Measurements from ENCODE around the gene TBC1D10A.

TBC1D10A gene

DNA sequence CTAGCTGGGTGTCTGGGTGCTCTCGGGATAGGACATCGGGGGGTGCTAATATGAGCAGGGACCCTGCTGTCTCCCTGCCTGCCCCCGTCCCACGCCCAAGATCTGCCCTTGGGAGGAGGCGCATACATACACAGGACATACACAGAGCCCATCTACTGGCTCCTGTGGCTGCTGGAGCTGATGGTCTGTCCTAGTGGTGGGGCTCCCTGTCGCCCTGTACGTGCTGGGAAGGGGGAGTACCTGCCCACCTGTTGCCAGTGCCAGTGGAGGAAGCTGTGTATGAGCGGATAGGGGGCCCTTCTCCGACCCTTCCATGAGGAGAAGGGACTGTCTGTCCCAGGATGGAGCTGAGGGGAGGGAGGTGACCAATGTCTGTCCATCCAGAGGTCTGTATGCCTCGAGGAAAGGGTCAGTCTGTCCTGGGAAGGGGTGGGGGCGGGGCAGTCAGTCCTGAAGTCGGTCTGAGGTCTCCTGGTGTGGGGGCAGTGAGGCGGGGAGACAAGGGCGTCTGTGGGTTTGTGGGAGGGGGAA, 952 bp downstream of the TBC1D10A start:
- Histone ChIP-seq H3K4me1 (ENCODE audit: insufficient read depth, low read length, poor library complexity, severe bottlenecking) (peaks cover 51% of the 10 kb centered on the region), H3K4me2 (ENCODE audit: low read depth, low read length, poor library complexity, severe bottlenecking) (peak overlapping the region; percentile 98), H3K79me2 (ENCODE audit: insufficient read depth, low read length) (peaks cover 55% of the 10 kb centered on the region), H3K9me3 (ENCODE audit: insufficient read depth, low read depth, low read length) (no peaks in the 10 kb centered on the region), H4K20me1 (ENCODE audit: insufficient read depth, low read length, poor library complexity, severe bottlenecking) (peaks cover 18% of the 10 kb centered on the region), H3K4me3 (ENCODE audit: low read length, poor library complexity, severe bottlenecking) (peak overlapping the region; percentile 96), H3K9me2 (replicated peaks; ENCODE audit: low read depth, low read length) (no peaks in the 10 kb centered on the region), H3K9ac (ENCODE audit: low read depth, low read length, poor library complexity, severe bottlenecking) (peak overlapping the region; percentile 83), H3K36me3 (ENCODE audit: insufficient read depth, low read length) (peaks cover 4% of the 10 kb centered on the region; the same call in 1 of the 2 replicates), H3F3A (ENCODE audit: low read depth) (no peaks in the 10 kb centered on the region), H2AFZ (ENCODE audit: low read length) (no peak overlapping the region), H3K27me3 (ENCODE audit: insufficient read depth, low read length, poor library complexity, severe bottlenecking) (no peaks in the 10 kb centered on the region)
- TF ChIP-seq CTCF (conservative IDR thresholded peaks at IDR 0.05; ENCODE audit: low read length) (no peak), EZH2phosphoT487 (IDR thresholded peaks at IDR 0.05; ENCODE audit: borderline replicate concordance) (no peak)

DNA sequence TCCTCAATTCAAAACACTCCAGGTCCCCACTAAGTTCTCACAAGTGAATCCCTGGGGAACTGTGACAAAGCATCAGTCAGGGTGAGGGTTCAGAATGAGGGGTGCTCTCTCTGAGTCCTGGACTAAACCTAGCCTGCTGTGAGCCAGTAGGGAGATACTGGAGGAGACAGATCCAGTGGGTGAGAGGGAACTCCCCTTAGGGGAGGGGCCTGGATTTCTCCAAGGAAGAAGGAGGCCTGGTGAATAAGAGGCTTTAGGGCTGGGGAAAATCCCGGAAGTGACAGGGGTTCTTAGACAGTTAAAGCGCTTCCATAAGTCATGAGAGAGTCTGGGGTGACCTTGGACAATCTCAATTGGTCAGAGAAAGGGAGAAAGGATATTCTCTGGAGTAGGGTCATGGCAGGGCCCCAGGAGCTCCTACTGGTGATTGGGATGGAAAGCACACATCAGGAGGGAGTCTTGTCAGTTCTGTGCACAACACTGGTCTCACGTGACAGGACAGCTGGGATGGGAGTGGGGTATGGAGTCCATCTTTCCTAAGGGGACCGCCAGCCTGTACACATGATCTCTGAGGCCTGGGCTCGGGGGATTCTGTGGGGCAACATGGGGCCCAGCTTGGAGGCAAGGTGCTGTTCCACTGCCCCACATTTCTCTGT, 1.5 kb downstream of the TBC1D10A start:
- H3F3A ChIP-seq (ENCODE audit: low read depth): no peaks in the 10 kb centered on the region
- no peak for TF ChIP-seq EZH2phosphoT487 (IDR thresholded peaks at IDR 0.05; ENCODE audit: borderline replicate concordance)
- TF ChIP-seq CTCF (conservative IDR thresholded peaks at IDR 0.05; ENCODE audit: low read length): no peak
- no peak overlapping the region for H2AFZ ChIP-seq (ENCODE audit: low read length)
- no peaks in the 10 kb centered on the region for H3K9me2 ChIP-seq (replicated peaks; ENCODE audit: low read depth, low read length)
- peak overlapping the region; percentile 98 for H3K4me2 ChIP-seq (ENCODE audit: low read depth, low read length, poor library complexity, severe bottlenecking)
- H3K79me2 ChIP-seq (ENCODE audit: insufficient read depth, low read length): peaks cover 61% of the 10 kb centered on the region
- H4K20me1 ChIP-seq (ENCODE audit: insufficient read depth, low read length, poor library complexity, severe bottlenecking): peaks cover 18% of the 10 kb centered on the region
- peaks cover 53% of the 10 kb centered on the region for H3K4me1 ChIP-seq (ENCODE audit: insufficient read depth, low read length, poor library complexity, severe bottlenecking)
- H3K36me3 ChIP-seq (ENCODE audit: insufficient read depth, low read length): no peaks in the 10 kb centered on the region
- H3K4me3 ChIP-seq (ENCODE audit: low read length, poor library complexity, severe bottlenecking): peak overlapping the region; percentile 96
- no peaks in the 10 kb centered on the region for H3K9me3 ChIP-seq (ENCODE audit: insufficient read depth, low read depth, low read length)
- no peaks in the 10 kb centered on the region for H3K27me3 ChIP-seq (ENCODE audit: insufficient read depth, low read length, poor library complexity, severe bottlenecking)
- peak overlapping the region; percentile 83 for H3K9ac ChIP-seq (ENCODE audit: low read depth, low read length, poor library complexity, severe bottlenecking)

GRCh38 chr22:30324014-30324730, 2.6 kb downstream of the TBC1D10A start:
- peaks cover 18% of the 10 kb centered on the region for H4K20me1 ChIP-seq (ENCODE audit: insufficient read depth, low read length, poor library complexity, severe bottlenecking)
- no peaks in the 10 kb centered on the region for H3F3A ChIP-seq (ENCODE audit: low read depth)
- no peak overlapping the region for H2AFZ ChIP-seq (ENCODE audit: low read length)
- H3K36me3 ChIP-seq (ENCODE audit: insufficient read depth, low read length): no peaks in the 10 kb centered on the region
- peaks cover 71% of the 10 kb centered on the region for H3K79me2 ChIP-seq (ENCODE audit: insufficient read depth, low read length)
- TF ChIP-seq EZH2phosphoT487 (IDR thresholded peaks at IDR 0.05; ENCODE audit: borderline replicate concordance): no peak
- TF ChIP-seq CTCF (conservative IDR thresholded peaks at IDR 0.05; ENCODE audit: low read length): no peak
- H3K4me1 ChIP-seq (ENCODE audit: insufficient read depth, low read length, poor library complexity, severe bottlenecking): peaks cover 61% of the 10 kb centered on the region
- no peaks in the 10 kb centered on the region for H3K27me3 ChIP-seq (ENCODE audit: insufficient read depth, low read length, poor library complexity, severe bottlenecking)
- H3K9ac ChIP-seq (ENCODE audit: low read depth, low read length, poor library complexity, severe bottlenecking): peak overlapping the region; percentile 83
- H3K4me3 ChIP-seq (ENCODE audit: low read length, poor library complexity, severe bottlenecking): peak overlapping the region; percentile 96
- H3K9me2 ChIP-seq (replicated peaks; ENCODE audit: low read depth, low read length): no peaks in the 10 kb centered on the region
- H3K4me2 ChIP-seq (ENCODE audit: low read depth, low read length, poor library complexity, severe bottlenecking): peak overlapping the region; percentile 98
- H3K9me3 ChIP-seq (ENCODE audit: insufficient read depth, low read depth, low read length): no peaks in the 10 kb centered on the region
